CD1c-positive myeloid dendritic cell (primary cell): ENCODE measurements around the gene ODC1.
"Not testable (repeated sequence)": the region's sequence is repeated elsewhere in the genome, so short reads cannot be mapped to it uniquely, and the experiment has no call there.

Experiments
- DNase-seq: peaks from one replicate; pipeline ENCODE4 v3.0.0-alpha.2; 2016; ENCODE audit errors: extremely low spot score

ODC1 gene

DNA sequence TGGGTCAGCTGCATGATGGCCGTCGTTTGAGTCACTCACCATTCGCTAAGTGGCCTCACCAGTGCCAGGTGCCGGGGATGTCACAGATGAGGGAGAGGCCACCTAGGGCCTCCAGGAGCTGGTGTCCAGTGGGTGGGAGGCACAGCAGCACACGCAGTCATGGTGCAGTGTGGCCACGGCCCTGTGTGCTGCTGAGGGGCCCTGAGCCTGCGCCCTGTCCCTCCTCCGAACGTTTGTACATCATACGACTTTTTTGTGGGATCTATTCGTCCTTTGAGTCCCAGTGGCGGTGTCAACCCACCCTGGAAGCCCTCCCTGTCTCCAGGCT, 30.1 kb upstream of the ODC1 start:
- DNase-seq: no peak

DNA sequence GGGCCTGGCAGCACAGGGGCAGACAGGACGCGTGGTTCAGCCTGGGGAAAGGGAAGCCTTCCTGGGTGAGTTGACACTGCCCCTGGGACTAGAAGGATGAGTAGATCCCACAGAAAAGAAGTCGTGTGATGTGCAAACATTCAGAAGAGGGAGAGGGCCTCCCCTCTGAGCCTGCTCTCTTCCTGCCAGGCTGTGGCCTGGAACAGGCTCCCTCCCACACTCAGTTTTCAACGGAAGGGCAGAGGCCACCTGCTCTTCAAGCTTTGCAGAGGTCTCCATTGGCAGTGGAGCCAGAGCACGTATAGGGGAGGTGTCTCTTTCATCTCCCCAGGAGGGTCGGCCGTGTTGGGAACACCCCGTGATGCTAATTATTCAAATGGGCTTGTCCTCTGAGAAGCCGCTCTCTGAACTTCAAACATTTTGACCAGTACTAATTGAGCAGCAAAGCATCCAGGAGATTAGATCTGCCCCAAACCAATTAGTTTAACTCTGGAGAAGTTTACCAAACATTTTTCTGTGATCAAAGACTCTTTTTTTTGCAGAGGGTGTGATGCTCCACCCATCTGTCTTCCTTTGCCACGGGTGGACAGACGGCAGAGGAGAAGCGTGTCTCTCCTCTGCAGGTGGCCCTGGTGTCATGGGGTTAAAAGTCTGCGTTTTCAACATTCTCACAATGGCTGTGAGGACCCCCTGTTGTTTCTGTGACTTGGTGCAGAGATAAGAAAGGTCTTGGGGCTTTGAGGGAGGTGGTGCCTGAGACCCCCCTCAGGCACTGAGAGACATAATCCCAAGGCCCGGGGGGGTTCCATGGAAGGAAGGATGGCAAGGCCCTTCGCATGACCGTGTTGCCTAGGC, 29.5 kb upstream of the ODC1 start:
- no peak for DNase-seq

DNA sequence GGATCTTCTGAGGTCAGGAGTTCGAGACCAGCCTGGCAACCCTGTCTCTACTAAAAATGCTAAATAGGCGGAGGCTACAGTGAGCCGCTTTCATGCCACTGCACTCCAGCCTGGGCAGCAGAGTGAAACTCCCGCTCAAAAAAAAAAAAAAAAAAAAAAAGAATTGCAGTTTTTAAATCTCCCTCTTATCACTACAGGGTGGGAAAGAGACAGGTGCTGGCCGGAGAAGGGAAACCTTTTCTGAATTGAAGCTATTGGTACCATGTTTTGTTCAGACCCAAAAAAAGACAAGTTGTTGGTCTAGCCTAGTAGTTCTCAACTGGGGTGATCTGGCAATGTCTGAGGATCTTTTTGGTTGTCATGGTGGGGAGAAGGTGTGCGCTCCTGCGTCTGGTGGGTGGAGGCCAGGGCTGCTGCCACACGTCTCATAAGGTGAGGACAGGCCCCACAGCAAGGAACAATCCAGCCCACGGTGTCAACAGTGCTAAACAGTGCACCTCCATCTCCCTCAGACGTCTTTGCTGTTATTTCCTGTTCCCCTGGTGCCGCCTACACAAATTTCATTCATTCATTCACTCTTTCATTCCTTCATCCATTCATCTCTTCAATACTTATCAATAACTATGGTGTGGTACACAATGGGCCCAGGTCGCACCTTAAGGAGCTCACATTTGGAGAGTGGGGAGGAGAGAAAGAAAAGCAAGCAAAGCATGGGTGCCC, 28.8 kb upstream of the ODC1 start:
- no peak for DNase-seq

DNA sequence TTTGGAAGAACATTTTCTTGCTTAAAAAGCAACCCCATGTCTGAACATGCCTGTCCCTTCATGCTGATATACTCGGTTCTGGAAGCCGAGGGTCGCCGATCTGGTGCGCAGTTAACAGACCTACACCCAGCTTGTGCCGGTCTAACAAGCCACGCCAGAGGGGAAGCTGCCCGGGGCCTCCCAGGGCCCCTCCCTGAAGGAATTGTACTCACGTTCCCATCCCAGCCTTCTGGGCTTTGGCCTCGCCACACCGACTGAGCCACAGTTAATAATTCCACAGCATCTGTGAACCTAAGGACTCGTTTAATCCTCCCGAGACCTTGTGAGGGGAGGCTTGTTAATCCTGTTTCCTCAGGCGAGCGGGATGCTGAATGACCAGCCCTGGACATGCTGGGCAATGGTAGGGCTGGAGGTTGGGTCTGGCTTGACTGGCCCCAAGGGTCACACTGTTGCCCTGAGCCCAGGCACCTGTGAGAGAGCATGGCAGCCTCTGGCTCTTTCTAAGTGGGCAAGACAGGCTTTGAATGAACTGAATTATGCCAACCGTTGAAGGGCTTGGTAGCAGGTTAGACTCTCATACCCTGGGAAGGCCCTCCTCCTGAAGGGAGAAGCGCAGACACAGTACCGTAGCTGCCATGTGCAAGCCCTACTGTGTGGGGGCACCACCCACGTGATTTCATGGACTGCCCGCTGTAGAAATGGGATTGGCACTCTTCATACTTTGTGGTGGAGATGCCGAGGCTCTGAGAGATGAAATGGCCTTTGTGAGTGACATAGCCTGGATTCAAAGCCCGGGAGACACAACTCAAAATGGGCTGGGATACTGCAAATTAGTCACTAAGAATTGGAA, 27.9 kb upstream of the ODC1 start:
- DNase-seq: no peak

DNA sequence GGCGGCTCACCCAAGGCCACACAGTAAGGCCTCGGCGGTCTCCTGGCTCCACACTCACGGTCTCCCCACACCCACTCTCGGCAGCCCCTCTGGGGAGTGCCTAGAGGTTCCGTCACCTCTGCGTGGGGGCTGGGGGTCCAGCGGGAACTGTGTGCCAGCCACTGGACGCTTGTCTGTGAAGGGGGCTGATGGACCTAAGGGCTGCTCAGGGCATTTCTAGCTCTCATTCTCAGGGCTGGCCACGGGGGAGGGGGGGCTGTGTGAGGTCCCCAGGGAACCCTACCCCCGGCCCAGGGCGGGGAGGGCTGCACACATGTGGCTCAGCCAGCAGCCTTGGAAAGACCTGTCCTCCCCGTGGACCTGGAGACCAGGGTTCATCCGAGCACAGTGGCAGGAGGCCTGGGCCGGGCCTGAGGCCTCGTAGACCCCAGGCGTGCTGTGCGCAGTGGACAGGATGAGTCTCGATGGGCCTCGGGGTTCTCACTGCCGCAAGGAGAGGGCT, 27.1 kb upstream of the ODC1 start:
- DNase-seq: no peak

DNA sequence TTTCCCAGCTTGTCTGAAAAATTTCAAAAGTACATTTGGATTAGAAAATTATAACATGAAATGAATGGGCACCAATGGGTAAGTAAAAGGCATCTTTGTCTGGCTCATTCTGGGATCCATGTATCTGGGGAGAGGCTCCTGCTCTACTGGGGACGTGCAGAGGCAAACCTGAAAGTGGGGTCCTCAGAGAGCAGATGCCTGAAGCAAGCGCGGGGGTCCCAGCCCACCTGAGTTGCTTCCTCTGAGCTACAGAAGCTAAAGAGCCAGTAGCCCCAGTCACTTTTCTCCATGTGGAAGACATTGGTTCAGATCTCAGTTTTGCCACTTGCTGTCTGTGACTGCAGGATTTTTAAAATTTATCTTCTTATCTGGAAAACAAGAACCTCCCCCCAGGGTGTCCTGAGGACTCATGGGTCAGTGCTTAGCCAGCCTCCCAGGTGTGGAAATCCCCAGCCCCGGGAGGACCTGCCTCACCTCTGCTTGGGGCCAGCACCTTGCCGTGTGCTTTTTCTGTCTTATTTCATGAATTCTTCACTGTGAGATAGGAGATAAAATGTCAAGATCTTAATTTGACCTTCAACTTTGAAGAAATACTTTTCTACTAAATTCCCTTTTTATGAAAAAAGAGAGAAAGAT, 25.1 kb upstream of the ODC1 start:
- DNase-seq: no peak

DNA sequence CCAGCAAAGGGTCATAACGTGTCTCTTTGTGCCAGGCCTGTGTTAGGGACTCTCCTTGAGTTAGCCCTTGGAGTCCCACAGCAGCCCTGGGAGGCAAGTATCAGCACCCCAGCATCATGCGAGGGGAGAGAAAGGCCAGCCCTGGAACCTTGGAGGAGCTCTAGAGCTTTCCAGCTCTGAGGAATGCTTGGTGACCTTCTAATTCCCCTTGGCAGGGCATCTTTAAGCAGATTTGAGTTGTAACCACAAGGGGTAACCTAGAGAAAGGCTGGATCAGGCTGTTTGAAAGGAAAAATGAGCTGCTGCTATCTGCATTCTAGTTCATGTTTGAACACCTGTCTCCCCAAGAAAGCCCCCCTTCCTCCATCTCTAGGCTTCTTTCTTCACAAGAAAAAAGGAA, 23.8 kb upstream of the ODC1 start:
- DNase-seq: no peak

DNA sequence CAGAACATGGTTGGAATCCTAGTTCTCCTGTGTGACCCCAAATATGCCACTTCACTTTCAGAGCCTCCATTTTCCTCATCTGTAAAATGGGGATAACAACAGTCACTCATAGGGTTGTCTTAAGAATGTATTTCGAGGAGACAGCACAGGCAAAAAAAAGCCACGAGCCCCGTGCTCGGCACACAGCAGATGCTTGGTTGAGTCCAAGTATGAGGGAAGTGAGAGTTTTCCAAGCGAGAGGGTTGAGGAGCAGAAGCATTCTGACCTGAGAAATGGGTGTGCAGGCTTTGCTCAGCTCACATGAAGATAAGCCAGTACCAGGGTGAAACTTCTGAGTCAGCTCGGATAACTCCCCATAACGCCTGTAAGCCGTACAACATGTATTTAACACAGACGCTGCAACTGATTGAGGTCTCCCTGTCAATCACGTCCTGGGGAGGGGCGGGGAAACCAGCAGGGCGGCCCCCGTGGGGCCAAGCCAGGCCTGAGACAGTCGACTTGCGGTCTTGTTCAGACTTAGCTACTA, 23.0 kb upstream of the ODC1 start:
- no peak for DNase-seq

DNA sequence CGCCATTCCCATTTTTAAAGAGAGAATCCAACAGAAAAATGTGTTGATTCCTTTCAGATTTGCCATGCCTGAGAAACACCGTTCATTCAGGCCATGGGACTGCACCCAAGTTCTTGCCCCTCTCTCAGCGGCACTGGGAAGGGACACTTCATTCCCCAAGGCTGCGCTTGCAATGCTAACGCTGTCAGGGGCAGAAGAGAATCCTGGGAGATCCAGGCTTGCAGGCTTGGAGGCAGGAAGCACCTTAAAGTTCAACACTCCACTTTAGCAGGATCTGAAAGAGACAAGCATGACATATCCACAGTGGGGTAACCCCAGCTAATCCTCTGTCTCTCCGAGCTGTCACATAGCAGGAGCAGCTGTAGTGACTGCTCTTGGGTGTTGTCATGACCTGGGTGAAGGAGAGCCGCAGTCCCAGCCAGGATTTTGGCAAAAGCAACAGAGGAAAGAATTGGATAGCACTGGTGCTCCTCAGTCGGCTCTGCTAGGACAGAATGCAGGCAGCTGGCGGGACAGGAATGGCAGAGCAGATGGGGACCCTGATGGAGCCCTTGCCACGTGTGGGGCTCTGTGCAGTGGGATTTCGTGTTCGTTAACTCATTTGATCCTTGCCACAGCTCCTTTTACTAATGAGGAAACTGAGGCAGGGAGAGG, 22.0 kb upstream of the ODC1 start:
- DNase-seq: no peak

DNA sequence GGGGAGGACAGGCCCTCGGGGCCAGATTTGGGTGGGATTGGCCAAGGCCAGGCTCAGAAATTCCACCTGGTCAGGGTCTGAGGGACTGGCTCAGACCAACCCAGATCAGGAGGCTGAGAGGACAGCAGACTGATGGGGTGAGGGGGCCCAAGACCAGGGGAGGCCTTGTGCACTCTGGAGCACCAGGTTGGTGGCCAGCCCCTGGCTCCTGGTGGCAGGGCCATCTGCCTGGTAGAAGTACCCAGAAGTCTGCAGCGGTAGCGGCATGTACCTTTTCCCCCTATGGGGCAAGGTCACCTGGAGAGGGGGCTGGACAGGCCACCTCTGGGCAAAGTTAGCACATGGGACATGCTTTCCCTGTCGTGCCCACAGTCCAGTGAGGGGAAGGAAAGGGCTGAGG, 21.2 kb upstream of the ODC1 start:
- no peak for DNase-seq

DNA sequence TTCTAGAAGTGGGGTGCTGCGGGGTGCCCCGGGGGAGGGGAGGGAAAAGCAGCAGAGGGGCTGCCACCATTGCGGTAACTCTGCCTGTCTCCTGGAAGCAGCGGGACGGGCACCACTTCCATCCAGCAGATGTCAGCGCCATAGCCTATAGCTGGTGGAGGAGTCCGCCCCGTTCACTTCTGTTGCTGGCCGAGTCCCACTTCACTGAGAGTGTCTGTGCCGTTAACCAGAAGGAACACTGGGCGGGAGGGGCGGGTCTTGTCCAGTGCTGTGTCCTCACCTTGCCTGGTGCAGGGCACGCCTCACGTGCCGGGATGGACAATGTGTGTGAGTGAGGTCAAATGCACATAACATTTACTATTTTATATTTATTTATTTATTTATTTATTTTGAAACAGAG, 19.3 kb upstream of the ODC1 start:
- no peak for DNase-seq

DNA sequence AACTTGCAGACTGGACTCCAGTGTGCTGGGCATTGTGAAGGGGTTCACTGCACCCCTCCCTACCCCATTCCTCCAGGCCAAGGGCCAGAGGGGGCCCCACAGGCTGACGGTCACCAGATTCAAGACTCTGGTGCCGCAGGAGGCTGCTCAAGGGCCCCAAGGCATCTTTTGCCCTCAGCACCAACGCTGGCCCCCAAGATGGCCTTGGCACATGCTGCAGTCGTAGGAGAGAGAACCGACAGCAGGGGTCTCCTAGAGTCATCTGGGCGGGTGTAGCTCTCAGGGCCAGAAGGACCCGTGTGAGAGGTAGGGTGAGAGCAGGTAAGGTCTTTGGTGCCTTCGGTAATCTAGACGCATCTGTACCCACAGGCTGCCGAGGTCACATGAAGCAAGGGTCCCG, 18.7 kb upstream of the ODC1 start:
- no peak for DNase-seq

DNA sequence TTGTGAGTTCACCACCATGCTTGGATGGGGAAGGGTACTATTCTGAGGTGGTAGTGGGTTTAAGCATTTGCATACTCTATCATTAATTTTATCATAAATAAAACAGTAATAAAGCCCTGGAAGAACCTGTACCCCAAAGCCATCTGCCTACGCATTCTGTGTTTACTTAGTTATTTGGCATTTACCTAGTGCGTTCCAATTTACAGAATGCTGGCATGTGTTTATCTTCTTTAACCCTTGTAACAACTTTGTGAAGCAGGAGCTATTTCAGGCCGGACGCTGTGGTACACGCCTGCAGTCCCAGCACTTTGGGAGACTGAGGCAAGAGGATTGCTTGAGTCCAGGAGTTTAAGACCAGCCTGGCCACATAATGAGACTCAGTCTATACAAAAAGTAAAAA, 17.8 kb upstream of the ODC1 start:
- DNase-seq: no peak

DNA sequence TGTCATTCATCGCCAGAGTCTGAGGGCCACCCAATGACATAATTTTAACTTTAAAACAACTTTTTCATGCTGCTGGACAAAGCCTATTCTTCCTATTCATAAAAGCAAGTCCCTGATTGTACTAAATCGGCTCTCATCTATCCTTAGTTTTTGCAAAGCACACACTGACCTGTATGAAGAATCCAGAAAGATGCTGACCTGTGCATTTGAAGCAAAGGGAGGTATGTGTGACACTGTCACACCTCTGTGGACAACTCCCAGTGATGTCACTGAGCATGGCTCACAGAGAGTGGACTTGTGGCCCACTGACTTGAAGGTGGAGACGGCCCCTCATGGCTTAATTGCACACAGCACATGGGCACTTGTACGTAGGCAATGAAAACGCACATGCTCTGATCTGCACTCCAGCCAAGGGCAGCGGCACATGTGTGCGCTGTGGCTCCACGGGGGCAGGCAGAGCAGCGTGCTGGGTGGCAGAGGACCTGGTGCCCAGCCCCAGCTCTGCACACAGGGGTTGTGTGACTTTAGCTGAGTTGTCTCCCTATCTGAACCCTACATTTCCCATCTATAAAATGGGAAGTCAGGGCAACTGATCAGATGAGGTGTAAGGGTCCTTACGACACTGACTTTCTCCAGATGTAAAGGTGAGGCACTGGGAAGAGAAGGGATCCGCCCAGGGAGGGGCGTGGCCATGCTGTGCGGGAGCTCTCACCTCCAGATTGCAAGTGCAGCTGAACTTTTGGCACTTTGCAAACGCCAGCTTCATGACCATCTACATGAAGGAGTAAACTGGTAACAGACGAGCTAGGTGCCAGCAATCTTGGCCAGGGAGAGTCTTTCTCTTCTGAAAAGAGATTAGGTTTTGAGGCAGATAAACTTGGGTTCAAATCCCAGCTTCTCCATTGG, 14.3 kb upstream of the ODC1 start:
- DNase-seq: no peak

DNA sequence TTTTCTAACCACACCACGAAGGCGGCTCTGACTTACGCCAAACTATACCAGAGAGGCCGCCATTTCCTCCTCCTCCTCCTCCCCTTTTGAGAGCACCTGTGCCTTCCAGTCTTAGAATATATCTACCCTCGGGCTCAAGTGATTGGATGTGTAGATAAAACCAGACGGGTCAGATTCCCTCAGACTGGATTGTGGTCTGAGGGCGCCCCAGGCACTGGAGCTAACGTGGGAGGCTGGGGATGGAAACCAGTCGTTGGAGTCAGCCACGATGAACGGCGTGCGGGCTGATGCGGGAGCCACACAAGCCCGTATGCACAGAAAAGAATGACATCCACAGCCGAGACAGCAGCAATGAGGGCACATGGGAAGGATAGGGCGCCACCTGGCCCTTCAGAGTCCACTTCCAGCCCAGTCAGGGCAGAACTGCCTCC, 12.3 kb upstream of the ODC1 start:
- DNase-seq: no peak

DNA sequence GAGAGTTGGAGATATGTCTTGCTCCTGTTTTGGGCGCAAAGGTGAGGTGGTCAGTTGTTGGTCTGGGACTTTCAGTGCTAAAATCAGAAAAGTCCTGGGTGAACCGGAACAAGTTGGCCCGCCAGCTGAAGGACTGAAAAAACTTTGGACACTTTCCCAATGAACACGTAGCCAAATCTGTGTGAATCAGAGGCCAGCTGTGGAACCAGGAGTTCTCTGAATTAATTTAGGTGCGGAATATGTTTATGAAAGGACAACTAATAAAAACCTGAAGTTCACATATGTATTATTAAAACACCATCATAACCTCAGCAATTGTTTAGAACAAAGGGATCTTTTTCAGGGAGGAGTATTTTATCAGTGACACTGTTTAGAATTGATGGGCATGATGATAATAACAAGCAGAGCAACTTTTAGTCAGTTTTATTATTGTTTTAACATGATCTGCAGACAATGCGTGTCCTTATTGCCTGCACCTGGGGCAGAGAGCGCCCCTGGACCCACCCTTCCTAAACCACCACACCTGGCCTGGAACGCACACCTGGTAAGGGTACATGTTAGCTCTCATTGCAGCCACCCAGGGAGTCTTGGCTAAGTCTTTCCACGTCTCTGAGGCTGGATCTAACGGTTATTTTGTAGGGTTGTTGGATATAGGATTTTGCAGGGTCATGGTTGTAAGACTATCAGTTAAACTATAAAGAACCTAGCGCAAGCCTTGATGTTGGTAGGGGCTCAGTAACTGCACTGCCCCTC, 9.9 kb upstream of the ODC1 start:
- DNase-seq: no peak

DNA sequence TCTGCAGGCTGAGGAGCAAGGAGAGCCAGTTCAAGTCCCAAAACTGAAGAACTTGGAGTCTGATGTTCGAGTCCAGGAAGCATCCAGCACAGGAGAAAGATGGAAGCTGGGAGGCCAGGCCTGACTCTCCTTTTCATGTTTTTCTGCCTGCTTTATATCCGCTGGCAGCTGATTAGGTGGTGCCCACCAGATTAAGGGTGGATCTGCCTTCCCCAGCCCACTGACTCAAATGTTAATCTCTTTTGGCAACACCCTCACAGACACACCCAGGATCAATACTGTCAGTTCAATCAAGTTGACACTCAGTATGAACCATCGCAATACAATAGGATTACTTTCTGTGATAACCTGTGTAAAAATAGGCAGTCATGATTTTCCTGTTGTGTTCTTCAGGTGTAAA, 9.1 kb upstream of the ODC1 start:
- DNase-seq: not testable (repeated sequence)

DNA sequence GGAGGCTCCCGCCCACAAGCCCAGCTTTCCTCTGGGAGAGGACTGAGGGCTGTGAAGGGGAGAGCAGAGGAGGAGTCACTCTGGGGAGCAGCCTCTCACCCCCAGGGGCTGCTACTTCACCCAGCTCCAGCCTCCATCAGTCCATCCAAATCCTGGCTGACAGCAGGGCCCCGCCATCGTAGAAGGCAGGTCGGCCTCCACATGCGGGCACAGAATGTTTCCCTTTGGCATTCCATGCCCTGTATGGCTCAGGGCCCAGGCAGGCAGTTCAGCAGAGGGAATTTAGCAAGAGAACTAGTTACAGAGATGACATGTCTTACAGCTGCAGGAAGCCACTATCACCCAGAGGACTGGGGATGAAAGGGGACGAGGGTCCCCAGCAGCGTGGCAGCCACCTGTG, 6.4 kb upstream of the ODC1 start:
- DNase-seq: no peak

DNA sequence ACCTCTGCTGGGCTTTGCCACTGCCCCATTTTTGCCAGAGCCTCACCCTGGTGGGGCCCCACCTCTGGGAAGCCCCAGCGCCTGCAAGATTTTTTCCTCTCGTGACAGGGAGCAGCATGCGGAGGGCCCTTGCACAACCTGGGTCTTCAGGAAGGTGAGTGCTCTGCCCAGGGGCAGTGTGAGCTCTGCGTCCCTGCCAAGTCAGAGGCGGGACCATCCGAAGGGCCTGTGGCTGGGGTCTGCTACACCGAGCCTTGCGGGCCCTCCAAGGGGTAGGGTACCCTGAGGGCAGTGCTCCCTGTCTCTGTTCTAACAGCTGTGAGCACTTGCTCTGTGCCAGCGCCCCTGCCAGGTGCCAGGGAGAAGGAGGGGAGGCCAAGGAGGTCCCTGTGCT, 5.8 kb upstream of the ODC1 start:
- no peak for DNase-seq
